GM18867 (cell line): ENCODE data around the gene ANKK1.

Experiments used
- ATAC-seq: cut with Tn5 transposase; IDR thresholded peaks from one replicate; pipeline ENCODE4 v1.9.1; 2021; ENCODE audit warnings: mild to moderate bottlenecking, moderate library complexity; ENCODE audit not compliant: unreplicated experiment

ANKK1 gene, protein sequence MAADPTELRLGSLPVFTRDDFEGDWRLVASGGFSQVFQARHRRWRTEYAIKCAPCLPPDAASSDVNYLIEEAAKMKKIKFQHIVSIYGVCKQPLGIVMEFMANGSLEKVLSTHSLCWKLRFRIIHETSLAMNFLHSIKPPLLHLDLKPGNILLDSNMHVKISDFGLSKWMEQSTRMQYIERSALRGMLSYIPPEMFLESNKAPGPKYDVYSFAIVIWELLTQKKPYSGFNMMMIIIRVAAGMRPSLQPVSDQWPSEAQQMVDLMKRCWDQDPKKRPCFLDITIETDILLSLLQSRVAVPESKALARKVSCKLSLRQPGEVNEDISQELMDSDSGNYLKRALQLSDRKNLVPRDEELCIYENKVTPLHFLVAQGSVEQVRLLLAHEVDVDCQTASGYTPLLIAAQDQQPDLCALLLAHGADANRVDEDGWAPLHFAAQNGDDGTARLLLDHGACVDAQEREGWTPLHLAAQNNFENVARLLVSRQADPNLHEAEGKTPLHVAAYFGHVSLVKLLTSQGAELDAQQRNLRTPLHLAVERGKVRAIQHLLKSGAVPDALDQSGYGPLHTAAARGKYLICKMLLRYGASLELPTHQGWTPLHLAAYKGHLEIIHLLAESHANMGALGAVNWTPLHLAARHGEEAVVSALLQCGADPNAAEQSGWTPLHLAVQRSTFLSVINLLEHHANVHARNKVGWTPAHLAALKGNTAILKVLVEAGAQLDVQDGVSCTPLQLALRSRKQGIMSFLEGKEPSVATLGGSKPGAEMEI

DNA sequence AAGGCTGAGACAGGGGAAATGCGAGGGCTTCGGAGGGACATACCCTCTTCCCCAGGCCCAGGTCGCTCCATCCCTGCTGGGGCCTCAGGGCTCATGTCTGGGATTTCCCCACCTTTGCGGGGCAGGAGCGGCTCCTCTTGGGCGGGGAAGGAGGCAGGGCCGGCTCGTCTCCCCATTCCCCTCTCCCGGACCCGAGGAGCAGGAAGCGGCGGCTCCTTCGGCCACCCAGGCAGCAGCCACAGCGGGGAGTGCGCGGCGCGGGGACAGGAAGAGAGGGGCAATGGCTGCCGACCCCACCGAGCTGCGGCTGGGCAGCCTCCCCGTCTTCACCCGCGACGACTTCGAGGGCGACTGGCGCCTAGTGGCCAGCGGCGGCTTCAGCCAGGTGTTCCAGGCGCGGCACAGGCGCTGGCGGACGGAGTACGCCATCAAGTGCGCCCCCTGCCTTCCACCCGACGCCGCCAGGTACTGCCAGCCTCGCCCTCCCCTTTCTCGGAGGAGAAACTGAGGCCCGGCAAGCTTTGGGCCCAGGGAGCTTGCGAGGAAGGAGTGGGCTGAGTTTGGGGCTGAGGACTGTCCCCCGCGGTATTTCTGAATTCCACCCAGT, at the start of gene ANKK1:
Gene ANKK1 (plus strand): TSS at position 175 of the 607 bp plus-strand sequence. CDS start 106 bp downstream, at position 281.
- ATAC-seq, result no peak

DNA sequence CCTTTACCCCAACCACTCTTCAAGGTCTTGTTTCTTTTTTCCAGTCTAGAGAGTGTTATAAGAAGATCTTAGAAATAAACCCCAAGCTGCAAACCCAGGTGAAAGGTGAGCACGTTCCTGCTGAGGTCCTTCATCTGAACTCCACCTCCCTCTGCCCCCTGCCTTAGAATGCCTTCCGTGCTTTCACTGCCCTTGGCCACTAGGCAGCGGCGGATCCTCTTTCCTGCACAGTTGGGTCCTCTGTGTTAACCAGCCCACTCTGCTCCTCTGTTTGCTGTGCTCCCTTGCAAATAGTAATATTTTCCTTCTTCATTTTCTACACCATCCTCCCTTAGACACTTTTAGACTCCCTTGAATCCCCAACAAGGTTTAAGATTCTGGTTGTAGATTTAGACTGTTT, 48.8 kb upstream of the ANKK1 start:
- no peak for ATAC-seq

DNA sequence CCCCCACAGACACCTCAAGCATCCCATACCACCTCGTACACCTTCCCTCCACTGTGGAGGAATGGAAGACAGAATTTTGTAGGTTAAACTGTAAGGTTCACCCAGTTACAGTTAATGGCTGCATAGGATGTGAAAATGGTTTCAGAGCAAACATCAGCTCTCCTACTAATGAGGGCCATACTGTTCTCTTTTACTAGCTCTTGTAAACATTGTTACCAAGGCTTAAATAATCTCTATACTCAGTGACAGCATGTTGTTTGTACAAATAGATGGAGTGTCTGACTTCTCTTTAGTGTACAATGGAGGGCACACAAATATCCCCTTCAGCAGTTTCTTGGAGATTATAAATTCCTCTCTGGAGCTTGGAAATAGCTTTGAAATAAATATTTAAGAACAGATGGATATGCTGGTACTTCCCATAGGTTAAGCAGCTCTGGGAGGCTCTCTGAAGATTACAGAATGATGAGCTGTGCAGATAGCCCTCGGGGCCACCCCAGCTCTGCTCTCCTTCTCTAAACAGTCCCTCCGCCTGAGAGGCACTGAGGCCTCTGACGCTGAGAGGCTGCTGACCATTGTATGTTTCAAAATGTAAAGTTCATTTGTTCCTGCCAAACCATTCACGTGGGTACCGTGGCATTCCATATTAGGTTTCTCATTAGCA, 47.5 kb upstream of the ANKK1 start:
- ATAC-seq, result no peak

DNA sequence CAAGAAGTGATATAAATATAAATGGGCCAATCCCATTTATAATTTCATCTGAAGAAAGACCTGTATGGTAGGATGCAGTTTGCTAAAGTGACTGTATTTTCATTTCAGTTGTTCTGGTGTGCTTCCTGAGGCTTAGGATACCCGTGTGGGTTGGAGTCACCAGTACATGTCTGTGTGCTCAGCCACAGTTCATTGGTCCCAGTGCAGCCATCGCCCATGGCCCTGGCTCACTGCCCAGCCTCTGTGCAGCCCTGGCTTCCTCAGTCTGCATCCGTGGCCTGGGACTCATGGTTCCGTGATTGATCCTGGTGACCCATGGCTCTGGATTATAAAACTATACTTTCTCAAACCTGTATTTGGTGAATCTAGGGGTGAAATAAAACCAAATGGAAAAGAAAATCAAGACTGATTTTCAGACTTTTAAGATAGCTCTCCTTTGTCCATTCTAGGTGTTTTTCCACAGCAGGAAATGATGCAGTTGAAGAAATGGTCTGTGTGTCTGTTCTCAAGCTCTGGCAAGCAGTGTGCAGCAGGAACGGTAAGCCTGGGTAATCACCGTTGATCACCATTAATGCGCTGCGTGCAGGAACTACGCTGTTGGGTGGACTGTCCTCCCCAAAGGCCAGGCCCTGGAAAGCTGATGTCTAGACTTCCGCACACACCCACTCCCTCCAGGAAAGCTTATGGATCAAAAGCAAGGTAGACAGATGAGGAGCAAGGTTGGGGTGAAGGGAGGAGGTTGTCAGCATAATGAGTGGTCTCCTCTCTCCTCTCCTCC, 46.0 kb upstream of the ANKK1 start:
- ATAC-seq, result no peak

DNA sequence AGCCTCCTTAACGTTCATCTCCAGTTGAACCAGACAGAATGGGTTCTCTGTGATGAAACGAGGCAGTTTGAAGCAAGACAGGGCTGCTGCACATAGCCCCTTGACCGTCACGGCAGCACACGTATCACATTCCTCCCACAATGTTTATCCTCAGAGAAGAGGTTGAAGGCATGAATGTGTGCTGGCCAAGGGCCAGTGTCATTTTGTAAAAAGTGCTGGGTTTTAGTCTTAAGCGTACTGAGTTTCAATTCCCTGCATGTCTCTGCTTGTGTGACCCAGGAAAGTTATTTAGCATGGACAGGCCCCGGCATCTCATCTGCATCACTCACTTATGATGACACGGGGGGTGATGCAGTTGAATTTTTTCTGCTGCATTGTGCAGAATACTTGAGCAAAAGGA, 41.6 kb upstream of the ANKK1 start:
- no peak for ATAC-seq

DNA sequence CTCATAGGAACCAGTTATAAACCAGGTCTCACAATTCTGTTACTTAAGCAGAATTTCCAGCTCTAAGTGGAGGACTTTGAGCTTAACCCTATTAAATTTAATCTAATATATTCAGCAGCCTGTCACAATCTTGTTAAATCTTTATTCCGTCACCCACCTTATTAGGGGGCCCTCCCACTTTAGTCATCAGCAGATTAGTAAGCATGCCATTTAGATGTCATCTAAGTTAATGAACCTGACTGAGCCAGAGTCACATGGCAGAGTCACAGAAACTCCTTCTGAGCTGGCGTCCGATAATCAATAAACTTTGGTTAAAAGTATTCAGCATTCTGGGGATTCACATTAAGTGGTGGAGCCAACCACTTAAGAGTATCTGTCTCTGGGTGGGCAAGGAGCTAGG, 38.1 kb upstream of the ANKK1 start:
- ATAC-seq, result no peak

DNA sequence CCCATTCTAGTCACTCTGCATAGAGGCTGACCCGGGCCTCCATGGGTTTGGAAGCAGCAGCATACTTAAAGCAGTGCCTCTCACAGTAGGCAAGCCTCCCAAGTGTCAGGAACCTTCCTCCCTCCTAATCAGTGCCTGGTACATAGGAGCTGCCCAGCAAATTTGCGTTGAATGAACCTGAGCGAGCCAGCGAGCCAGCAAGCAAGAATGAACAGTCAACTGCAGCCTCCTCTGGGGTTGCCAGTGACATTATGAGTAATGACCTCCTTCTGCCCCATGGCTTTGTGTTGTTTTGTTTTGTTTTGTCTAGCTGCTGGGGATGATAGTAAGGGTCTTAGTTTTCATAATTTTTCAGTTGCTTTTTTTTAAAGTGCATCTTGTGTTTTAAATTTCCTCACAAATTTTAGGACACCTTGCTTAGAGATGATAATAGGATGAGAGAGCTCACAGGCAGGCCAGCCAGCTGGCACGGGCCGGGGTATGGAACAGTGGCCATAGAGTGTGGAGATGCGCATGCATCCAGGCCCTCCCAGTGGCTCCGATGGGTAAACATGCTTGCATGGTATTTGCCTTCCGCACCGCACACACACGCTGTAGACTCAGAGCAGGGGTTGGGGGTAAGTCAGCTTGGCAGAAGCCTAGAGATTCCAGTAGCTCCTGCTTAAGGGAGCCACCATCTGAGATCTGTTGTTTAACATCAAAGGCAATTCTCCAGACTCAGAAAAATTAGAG, 37.1 kb upstream of the ANKK1 start:
- no peak for ATAC-seq

DNA sequence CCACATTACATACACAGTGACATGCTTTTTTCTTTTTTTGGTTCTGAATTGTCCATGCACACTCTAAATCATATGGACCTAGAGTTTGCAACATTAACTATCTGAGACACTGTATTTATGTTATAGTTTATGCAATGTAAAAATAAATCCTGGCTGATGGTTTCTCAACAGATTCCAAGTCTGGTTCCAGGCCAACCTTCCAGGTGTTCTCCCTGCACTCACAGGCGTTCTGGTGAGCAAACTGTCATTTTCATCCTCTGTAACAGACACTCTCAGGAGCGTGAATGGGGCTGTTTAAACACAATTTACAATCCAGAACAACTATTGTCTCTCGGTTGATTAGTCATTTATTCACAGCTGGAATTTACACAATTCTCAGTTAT, 36.5 kb upstream of the ANKK1 start:
- ATAC-seq, result no peak

DNA sequence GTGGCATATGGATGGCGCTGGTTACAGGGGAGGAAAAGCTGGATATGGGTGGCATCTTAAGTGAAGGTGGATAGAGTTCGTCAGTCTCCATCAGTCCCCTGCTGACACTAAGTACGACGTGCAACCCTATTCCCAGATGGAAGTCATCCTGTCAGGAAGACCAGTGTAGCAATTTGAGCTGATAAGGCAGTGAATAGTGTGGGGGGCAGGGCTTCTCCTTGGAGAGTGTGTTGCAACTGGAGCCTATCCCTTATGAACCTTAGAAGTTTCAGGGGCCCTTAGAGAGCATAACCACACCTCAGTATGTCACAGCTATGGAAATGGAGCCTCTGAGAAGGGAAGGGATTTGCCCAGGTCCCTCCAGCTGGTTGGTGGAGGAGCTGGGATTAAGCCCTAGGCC, 36.1 kb upstream of the ANKK1 start:
- ATAC-seq, result no peak

DNA sequence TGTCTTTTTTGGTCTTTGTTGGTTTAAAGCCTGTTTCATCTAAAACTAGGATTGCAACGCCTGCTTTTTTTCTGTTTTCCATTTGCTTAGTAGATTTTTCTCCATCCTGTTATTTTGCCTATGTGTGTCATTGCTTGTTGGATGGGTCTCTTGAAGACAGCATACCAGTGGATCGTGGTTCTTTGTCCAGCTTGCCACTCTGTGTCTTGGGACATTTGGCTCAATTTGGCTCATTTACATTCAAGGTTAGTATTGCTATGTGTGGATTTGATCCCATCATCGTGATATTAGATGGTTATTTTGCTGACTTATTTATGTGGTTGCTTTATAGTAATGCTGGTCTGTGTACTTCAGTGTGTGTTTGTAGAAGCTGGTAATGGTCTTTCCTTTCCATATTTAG, 31.4 kb upstream of the ANKK1 start:
- no peak for ATAC-seq

DNA sequence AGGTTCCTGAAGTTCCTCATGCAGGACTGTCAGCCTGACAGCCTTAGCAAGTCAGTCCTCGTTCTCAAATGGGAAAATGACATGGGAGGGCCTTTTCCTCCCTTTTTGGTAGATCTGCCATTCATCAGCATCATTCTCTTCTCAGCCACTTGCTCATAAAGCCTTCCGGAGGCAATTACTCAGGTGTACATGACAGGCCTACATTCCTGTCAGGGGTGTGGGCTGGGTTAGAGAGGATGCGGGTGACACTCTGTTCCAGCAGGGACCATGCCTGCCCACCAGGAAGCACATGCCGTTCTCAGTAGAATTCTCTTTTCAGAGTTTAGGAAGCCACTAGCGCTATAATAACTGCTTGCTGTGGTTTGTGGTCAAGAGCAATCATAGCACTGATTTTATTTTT, 24.2 kb upstream of the ANKK1 start:
- no peak for ATAC-seq

DNA sequence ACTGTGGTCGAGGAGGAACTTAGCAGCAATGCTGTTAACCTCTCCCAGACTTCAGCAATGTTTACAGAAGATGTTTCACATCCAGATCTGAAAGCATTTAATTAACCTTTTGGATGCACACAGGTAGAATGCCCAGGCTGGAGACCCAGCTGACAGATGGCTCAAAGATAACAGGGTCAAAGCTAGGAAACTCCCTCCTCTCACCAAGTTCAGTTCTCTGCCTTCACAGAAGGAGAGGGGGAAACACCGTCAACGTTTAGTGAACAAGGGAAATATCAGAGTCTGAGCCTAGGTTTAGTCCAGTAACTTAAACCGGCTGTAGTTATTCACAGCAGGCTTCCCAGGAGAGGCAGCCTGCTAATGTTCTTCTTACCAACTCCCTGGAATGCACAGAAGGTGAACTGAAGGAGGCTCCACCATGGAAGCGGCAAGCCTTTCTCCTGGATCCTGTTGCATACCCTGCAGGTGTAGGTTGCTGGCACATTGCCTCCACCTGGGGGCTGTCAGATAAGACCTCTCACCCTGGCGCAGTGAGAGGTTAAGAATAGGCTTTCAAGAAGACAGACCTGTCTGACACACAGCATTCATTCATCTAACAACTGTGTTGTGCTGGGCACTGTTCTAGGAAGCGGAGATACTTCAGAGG, 23.5 kb upstream of the ANKK1 start:
- no peak for ATAC-seq

DNA sequence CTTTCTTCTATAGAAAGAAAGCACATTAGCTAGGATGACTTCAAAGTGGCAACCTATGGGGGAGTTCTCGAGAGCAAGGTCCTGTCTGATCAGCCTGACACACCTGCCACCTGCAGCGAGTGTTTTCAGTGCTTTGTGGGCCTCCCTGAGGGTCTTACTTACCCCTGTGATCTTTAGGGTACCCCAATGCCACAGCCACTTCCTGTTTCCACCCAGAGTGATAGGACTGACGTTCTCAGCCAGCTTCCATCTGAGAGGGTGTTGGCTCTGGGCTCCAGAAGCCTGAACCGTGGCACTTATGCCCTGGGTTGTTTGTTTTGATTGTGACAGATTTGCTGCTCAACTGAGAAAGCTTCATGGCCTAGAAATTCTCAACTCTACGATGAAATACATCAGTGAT, 21.7 kb upstream of the ANKK1 start:
- ATAC-seq, result no peak

DNA sequence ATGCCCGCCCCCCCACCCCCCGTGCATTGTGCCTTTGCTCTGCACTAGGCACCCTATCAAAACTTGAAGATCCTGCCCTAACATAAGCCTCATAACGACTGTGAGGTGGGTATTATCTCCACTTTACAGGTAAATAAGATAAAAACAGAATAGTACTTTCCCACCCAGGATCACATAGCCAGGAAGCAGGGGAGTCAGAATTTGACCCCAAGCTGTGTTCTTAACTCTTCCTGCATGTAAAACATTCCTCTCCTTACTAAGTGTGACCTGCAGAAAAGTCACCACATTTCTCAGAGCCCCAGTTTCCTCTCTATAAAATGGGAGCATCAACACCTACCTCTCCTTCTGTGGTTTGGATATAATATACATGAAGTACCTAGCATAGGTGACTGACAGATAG, 18.2 kb upstream of the ANKK1 start:
- no peak for ATAC-seq

DNA sequence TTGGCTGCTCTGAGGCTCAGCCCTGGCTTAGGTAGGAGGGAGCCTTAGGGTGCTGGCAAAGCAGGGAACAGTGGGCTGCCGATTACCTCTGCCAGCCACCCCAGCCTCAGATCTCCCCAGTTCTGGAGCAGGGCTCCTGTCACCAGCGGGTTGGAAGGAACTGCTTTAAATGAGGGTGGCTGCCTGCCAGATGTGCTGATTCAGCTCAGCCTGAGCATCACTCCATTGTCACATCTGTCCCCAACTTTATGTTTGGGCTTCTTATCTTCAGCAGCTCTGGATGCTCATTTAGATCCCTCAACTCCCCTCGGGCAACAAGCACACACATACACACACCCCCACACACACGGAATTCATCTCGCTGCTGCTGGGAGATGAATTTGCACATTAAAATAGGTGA, 16.9 kb upstream of the ANKK1 start:
- ATAC-seq, result no peak

DNA sequence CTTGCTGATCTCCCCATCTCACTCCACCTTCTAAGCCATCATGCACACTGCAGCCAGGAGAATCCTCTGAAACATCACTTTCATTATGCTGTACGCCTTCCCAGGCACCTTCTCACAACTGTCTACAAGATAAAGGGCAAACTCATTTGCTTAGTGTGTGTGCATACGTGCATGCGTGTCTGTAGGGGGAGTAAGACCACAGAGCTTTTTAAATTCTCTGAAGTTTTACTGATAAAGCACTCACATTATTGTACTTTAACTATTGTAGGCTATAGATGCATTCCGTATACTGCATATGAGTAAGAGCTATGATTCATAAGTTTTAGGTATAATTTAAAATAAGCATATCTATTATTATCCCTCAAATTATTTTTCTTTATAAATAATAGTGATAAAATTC, 15.3 kb upstream of the ANKK1 start:
- no peak for ATAC-seq

DNA sequence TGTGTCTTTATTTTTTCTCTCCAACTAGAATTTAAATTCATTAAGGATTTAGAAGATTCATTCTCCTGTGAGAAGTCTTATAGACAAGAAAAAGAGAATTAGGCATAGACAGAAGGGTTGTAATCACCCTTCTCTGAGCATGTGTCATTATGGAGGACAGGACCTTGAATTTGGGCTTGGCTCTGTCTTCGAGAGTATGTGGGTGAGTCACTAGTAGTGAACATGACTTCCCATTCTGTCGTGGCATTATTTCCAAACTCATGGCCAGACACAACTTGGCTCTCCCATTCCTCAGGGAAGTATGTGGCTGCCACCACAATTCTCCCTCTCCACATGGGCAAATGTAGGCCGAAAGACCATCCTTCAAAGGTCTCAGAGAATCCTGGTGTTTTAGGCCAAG, 14.3 kb upstream of the ANKK1 start:
- no peak for ATAC-seq

DNA sequence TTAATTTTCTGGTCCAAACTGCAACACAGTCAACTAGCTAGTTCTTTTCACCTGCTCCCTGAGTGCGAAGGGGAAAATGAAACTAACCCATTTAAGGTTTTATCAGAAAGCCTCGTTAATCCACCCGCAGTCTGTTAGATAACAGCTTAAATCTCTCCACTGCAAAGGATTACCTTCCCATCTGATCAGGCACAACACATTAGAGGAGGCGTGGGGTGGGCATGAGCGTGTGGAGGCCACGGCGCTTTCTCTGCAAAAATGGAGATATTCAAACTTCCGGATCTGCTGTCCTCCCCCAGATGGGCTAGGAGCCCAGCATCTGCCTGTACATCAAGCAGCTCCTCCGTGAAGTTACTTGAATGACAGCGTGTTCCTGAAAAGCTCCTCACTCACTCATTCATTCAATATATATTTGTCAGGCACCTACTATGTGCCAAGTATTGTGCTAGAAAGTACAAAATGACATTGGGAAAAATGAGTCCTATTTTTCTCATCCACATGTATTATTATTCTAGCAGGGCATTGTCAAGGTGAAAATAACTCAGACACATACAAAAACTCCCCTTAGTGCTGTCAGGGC, 13.5 kb upstream of the ANKK1 start:
- ATAC-seq, result no peak

DNA sequence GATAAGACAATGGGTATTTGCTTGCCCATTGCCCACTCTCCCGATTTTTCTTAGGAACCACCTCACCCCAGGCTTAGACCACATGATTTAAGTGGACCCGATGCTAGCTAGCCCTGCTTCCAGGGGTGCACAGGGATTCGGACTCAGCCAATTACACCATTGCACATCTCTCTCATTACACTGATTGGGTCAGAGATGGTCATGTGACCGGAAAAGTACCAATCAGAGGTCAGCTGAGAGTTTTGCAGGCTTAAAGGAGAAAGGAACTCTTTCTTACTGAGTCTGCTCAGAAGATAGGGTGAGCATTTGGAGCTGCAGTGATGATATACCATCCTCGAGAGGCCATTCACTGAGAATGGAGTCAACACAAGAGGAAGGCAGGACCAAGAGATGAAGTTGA, 12.2 kb upstream of the ANKK1 start:
- ATAC-seq, result no peak
